Measurements from ENCODE around the gene SPNS3. TPM values are rescaled to one million over a fixed set of nuclear protein-coding genes. Genes with fewer than 3 reads are reported as not detected.

Gene SPNS3
- total and polyA plus RNA-seq, 2 donors (not counting 3 experiments of a cell fraction or from before 2014, with no cell fraction given) = 0.18 to 0.66 TPM

GRCh38 chr17:4487296-4487695 is 53.6 kb downstream of the SPNS3 start:
- CTCF ChIA-PET = no interaction called here
- no peak overlapping the region for H3K27ac ChIP-seq (ENCODE audit: insufficient read depth, low read depth, low read length)
- no peak overlapping the region for H3K4me2 ChIP-seq (ENCODE audit: insufficient read depth, low read length)
- DNase-seq (ENCODE audit: low read depth, low spot score) (no peak), FAIRE-seq (no peak)
- H3K79me2 ChIP-seq (ENCODE audit: control insufficient read depth, insufficient read depth, low read length) = no peaks in the 10 kb centered on the region
- H4K20me1 ChIP-seq (replicated peaks; ENCODE audit: control insufficient read depth, extremely low read depth, insufficient read depth, low read length) = no peaks in the 10 kb centered on the region
- H3K9me1 ChIP-seq (replicated peaks; ENCODE audit: control insufficient read depth, extremely low read depth, insufficient read depth, low read length) = no peaks in the 10 kb centered on the region
- peaks cover 7% of the 10 kb centered on the region for H3K4me1 ChIP-seq (ENCODE audit: control insufficient read depth, extremely low read depth, insufficient read depth, low read length)
- dilution Hi-C loops (cut with MboI; ENCODE audit: extremely low pct_ligation_motif_present, low sequenced_read_pairs) (no loop called here), intact Hi-C loops (cut with micrococcal nuclease) (no loop called here)
- no peaks in the 10 kb centered on the region for H3K9me3 ChIP-seq (replicated peaks; ENCODE audit: control insufficient read depth, insufficient read depth, low read length)
- no peaks in the 10 kb centered on the region for H3K36me3 ChIP-seq (ENCODE audit: control insufficient read depth in 2 of 2, extremely low read depth in 1 of 2, insufficient read depth in 2 of 2, low read length in 2 of 2)
- BruUV-seq (replicated peaks) = no TSS peak
- H2AFZ ChIP-seq (ENCODE audit: low read depth, low read length) = no peak overlapping the region
- no peaks in the 10 kb centered on the region for H3K27me3 ChIP-seq (ENCODE audit: control insufficient read depth in 2 of 2, insufficient read depth in 2 of 2, low read length in 2 of 2)
- POLR2A ChIA-PET = no interaction called here
- TF ChIP-seq MYC (IDR thresholded peaks at IDR 0.05; ENCODE audit: low read depth, low read length) (no peak), GATA2 (IDR thresholded peaks at IDR 0.05; ENCODE audit: insufficient read depth, insufficient read length, low read depth, low read length) (no peak), POLR2AphosphoS5 (IDR thresholded peaks at IDR 0.05; ENCODE audit: insufficient read depth, low read depth, low read length) (no peak), EZH2 (IDR thresholded peaks at IDR 0.05; ENCODE audit: borderline replicate concordance, low read depth, low read length, severe bottlenecking) (no peak), JUN (IDR thresholded peaks at IDR 0.05; ENCODE audit: borderline replicate concordance, insufficient read depth, insufficient read length, low read depth) (no peak), FOS (IDR thresholded peaks at IDR 0.05; ENCODE audit: borderline replicate concordance, insufficient read depth, low read length) (no peak), CTCF (IDR thresholded peaks at IDR 0.05; ENCODE audit: extremely low read depth in 1 of 2, insufficient read depth in 1 of 2, low read depth in 1 of 2, low read length in 2 of 2) (no peak), POLR2A (IDR thresholded peaks at IDR 0.05; ENCODE audit: low read depth, low read length) (no peak), MAX (IDR thresholded peaks at IDR 0.05; ENCODE audit: insufficient read depth, insufficient read length) (no peak)
- no peak overlapping the region for H3K9ac ChIP-seq (replicated peaks; ENCODE audit: extremely low read depth, insufficient read depth, low read length)
- H3K4me3 ChIP-seq (replicated peaks in 1 of 3; ENCODE audit: insufficient read depth in 1 of 3, low read depth in 1 of 3, low read length in 3 of 3) = no peak overlapping the region

Measured in endothelial cell of umbilical vein (primary cell).